Ovary (tissue), 3 donors: ENCODE data around the gene PHAF1.

Experiments used
- EP300 ChIP-seq: sonication (generic); formaldehyde crosslinking; IDR thresholded peaks from one replicate; pipeline ENCODE4 v1.6.1; 2017; ENCODE audit warnings: antibody characterized with exemption
- POLR2A ChIP-seq: fragments of 450-650 bp; IDR thresholded peaks from one replicate; pipeline ENCODE4 v1.6.1; 2017; ENCODE audit warnings: antibody characterized with exemption, mild to moderate bottlenecking, moderate library complexity
- TF ChIP-seq, protein P1 (sequence below), 3 donors: fragments of 450-650 bp in 2 of 3; fragments of 200-600 bp in 1 of 3; IDR thresholded peaks; one replicate each; pipeline versions ENCODE4 v1.5.1 to v1.8.0; 2016 to 2022; ENCODE audit warnings: antibody characterized with exemption in 3 of 3, mild to moderate bottlenecking in 1 of 3
- donor health status: DM: no; HTN: no; CAD: no.

DNA sequence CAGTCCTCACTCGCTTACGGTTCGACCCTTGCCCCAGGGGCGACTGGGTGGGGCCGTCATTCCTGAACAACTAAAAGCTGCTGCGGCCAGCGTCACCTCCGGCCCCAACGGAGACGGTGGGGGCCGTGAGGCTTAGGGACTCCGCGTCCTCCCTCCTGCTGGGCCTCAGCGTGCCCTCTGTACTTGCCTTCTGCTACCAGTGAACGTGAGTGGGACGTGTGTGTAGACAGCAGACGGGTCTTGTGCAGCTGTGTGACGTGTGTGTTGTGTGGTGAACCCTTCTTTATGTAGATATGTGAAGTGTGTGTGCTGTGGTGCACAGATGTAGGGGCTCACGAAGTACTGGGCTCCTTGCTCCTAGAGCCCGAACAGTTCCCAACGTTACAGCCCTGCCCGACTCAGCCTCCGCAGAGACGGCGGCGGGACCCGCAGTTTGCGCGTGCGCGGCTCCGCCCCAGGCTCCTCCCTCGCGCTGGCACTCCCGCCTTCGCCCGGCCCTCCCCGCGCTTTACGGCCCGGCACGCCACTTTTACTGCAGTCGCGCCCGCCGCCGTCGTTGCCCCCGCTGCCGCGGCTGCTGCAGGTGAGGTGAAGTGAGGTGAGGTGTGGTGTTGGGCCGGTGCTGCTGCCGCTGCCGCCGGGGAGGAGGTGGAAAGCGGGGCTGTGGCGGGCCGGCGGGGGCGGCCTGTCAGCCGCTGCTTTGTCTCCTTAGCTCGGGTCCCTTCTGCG is at the start of gene PHAF1:
- TF ChIP-seq, protein P1, sequence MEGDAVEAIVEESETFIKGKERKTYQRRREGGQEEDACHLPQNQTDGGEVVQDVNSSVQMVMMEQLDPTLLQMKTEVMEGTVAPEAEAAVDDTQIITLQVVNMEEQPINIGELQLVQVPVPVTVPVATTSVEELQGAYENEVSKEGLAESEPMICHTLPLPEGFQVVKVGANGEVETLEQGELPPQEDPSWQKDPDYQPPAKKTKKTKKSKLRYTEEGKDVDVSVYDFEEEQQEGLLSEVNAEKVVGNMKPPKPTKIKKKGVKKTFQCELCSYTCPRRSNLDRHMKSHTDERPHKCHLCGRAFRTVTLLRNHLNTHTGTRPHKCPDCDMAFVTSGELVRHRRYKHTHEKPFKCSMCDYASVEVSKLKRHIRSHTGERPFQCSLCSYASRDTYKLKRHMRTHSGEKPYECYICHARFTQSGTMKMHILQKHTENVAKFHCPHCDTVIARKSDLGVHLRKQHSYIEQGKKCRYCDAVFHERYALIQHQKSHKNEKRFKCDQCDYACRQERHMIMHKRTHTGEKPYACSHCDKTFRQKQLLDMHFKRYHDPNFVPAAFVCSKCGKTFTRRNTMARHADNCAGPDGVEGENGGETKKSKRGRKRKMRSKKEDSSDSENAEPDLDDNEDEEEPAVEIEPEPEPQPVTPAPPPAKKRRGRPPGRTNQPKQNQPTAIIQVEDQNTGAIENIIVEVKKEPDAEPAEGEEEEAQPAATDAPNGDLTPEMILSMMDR (IDR thresholded peaks at IDR 0.05), result no peak
- TF ChIP-seq POLR2A, result peak; percentile 48
- TF ChIP-seq EP300, result no peak
